HT1080 (cell line): ENCODE measurements around the gene AGO1. TPM values are rescaled to one million over a fixed set of nuclear protein-coding genes. Genes with fewer than 3 reads are reported as not detected.

Experiments
- DNase-seq: peaks from one replicate; pipeline ENCODE4 v3.0.0-alpha.2; 2015; ENCODE audit warnings: low read depth
- total RNA-seq: library from RNA; depleted of rRNA; stranded (reverse); fragments of >200 nt; shearing (Covaris generic); gene quantifications from 2 replicates; pipeline ENCODE4 v1.2.3, GENCODE V29; 2014; rRNA removed

Gene AGO1
- total RNA-seq, 1 experiment from 2014 or later = 22.6 TPM

- DNase-seq = no peak
Observed at GRCh38 chr1:35971601-35972000, 88.6 kb downstream of the AGO1 start.

- peak; percentile 18 for DNase-seq
Observed at GRCh38 chr1:35972631-35973030, 89.6 kb downstream of the AGO1 start.

- no peak for DNase-seq
Observed at GRCh38 chr1:35980090-35980489, 97.1 kb downstream of the AGO1 start.

Other genes starting within 250 kb of the AGO1 start
- gene PSMB2, start 241.7 kb upstream of the AGO1 start, total RNA-seq = 45.3 and 56.9 TPM in 2 replicates
- gene C1orf216, start 164.3 kb upstream of the AGO1 start, total RNA-seq = 14.6 and 16.7 TPM in 2 replicates
- 36.2 and 43.3 TPM in 2 replicates for gene CLSPN, start 113.2 kb upstream of the AGO1 start, total RNA-seq
- 1.9 and 2.0 TPM in 2 replicates for gene AGO4, start 75.2 kb upstream of the AGO1 start, total RNA-seq
- gene AGO3, start 47.9 kb downstream of the AGO1 start, total RNA-seq = 13.9 and 23.0 TPM in 2 replicates
- not detected in 2 replicates for gene TEKT2, start 200.9 kb downstream of the AGO1 start, total RNA-seq
- gene ADPRS, start 205.7 kb downstream of the AGO1 start, total RNA-seq = 104 and 112 TPM in 2 replicates
- gene COL8A2, start 242.0 kb downstream of the AGO1 start, total RNA-seq = 1.2 and 1.5 TPM in 2 replicates